NCI-H524 treated with DMSO at 0.1 percent for 48 hours (cell line): ENCODE data around the gene CACNA2D3.
A peak's percentile ranks its signal among the peaks of the same experiment; 100 is the strongest.

Experiments
- DNase-seq: peaks from one replicate; lab custom pipeline; 2025; lab: John Stamatoyannopoulos, UW

Gene CACNA2D3

DNA sequence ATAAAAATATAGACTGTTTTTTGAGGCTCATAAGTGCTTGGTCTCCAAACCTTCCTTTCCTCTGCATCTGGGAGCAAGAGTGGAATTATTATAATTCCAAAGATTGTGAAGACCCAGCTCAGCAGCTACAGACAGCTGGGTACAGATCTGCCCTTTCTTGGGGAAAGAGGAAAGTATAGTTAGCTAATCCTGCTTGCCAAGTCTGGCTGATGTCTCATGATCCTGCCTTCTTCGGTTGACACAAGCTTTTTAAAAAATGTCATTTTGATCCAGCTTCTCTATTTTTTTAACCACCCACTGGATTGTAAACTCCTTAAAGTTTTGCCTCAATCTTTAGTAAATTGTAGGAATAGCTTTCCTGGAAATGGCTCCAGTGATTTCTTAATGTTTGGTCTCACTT is 624.4 kb downstream of the CACNA2D3 start:
- no peak for DNase-seq

DNA sequence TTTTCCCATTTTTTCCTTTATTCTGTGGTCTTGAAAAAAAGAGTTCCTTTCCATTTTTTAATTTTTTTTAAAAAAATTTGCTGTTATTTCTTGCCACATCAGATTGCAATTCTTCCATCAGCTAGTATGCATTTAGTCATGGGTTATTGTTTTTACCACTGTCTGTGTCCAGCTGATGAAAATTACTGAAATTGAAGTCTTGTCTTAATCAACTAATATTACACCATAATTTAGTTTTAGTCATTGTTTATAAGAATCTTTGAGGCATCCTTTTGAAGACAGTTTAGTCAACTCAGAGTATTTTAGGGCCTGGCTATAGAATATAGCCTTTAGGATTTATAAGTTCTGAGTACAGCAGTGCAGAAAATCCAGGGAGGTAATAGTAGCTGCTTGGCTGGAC is 633.4 kb downstream of the CACNA2D3 start:
- DNase-seq, result no peak

DNA sequence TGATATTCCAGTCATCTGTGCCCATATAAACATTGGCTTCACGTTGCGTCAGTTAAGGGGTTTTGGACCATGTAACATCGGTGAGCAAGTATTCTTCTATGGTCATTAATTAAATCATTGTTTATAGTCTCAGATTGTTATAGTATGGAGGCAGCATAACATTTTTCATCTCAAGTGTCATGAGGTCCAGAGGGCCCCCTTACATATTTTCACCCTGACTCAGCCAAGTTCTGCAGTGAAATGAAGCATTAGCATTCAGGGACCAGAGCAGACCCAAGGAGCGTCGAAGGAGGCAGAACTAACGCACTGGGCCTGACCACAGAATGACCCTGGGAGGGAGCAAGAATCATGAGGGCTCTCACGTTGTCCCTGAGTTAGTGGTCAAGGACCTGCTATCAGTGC is 634.0 kb downstream of the CACNA2D3 start:
- DNase-seq, result no peak

DNA sequence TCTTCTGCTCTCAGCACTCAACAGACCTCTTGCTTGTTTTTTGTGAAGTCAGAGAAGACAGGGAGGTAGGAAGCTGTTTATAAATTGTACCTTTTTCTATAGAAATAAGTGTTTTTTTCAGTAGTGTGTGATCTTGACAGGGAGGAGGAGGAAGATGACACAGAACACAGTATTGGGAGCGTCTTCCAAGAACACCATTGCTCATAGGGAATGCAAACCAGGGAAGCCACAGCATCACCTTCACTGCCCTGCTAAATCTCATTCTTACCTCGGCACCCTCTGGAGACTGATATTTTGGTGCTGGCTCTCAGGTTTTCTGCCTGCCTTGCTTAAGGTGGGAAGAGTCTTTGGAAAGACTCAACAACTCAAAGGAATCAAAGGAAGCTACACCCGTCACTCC is 636.1 kb downstream of the CACNA2D3 start:
- DNase-seq, result no peak

DNA sequence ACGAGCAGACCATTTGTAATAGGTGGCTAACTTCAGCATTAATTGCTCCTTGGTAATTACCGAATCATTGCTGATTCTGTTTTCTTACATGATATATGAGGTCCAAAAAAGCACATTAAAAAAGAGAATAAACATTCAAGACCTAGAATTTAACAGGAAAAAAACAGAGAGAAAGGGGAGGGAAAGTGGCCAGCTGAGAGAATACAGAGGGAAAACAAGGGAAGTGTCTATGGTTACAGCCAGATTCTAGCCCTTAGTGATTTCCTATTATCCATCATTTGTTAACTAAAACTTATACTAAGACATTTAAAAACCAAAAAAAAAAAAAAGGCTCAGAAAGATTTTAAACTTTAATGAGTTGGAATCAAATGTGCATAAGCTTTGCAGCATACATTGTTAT is 636.8 kb downstream of the CACNA2D3 start:
- DNase-seq, result no peak

DNA sequence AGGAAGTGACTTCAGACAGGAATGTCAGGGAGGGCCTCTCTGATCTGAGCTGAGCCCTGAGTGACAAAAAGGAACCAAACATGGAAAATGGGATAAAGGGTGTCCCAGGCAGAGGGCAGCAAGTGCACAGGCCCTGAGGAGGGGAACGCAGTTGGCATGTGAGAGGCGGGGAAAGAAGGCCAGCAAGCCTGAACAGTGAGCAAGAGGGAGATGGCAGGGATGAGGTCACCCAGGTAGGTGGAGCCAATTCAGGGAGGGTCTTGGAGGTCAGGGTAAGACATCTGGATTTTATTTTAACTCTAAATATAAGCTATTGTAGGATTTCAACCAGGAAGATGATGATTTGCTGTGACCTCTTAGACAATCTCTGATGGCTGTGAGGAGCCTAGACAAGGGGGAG is 637.8 kb downstream of the CACNA2D3 start:
- DNase-seq, result no peak

DNA sequence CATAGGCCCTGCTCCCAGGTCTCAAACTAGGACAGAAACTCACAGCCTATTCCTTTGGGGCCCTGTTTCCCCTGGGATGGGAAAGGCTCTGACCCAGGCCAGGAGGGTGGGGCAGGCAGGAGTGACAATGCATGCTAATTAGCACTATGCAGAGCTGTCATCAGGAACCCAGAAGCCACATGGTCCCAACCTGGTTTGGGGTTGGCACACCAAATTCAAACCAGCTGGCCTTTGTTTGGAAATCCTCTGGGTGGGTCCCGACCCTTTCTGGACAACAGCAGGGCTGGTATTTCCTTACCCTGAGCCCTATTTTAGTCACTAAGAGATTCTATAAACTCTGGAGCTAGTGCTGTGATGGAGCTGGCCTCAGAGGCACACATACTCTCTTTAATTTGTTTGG is 639.3 kb downstream of the CACNA2D3 start:
- DNase-seq, result no peak

DNA sequence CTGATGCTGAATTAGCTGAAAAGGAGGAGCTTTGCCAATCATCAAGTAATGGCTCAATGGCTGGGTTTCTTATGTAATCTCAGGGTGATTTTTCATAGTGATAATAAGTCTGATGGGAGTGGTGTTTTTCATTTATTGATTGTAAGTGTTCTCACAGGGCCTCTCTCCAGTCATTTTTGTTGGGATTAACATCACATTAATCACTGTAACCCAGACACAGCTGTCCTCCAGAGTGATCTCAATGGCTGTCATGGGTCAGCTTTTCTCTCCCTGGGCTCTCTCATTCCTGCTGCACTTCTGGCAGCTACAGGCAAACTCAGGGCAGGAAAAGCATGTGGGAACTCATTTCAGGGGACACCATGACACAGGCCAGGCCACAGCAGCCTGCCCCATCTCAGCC is 642.6 kb downstream of the CACNA2D3 start:
- DNase-seq, result peak; percentile 8

DNA sequence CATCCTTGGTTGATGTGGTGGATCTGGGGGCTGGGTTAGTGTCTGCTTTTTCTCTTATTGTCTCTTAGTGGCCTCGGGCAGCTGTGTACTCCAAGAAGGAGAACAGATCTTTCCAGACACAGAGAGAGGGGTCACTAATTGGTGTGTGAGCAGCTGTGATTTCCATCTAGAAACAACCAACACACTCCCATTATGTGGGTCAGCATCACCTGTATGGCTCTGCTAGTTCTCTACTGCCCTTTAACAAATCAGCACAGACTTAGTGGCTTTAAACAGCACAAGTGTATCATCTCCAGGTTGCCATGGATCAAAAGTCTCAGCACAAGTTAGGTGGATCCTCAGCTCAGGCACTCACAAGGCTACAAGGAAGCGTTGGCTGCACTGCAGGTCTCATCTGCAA is 648.7 kb downstream of the CACNA2D3 start:
- DNase-seq, result no peak

DNA sequence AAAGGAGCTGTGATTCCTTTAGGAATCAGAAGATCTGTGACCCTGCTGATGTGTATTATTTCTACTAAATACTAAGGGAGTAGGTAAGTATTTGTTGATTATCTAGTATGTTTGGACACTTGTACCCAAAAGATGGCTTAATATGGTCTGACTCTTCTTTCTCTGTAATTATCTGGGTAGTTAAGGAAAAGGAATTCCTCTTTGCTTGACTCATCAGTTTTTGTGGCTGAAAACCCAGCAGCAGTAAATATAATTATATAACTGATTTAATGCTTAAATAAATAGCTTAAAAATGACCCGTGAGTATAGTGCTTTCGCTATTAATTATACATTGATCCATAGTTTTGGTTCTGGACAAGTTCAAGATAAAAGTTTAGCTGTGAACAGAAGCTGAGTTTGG is 649.7 kb downstream of the CACNA2D3 start:
- DNase-seq, result no peak

DNA sequence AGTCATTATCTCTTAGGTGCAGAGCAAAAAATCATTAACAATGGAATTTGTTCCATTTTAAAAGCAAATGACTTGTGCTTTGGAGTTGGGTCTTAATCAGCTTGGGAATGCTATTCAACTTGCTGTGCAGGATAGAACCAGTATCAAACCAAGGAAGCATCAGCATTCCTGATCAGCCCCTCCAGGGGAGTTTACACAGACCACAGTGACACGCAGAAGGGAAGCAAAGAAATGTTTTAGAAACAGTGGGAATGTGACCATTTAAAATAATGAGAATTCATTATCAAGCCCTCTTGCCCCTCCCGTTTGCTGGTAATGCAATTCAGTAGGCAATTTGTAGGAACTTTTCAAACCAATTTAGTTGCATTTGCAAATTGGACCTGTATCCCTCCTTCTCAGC is 650.4 kb downstream of the CACNA2D3 start:
- DNase-seq, result no peak

DNA sequence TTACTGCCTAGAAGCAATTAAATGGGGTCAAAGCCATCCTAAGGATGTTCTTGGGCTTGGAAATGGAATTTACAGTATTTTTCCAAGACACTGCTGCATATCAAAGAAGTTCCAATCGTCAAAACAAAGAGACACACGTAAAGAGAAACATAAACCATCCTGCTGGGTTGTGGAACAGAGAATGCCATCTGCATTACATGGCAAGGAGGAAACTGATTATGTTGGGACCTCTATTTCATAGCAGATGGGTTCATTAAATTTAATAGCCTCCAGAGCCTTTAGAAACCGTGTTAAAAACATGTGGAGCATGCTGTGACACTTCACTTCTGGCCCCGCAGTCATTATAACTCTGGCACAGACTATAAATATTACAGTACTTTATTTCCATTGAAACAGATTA is 650.9 kb downstream of the CACNA2D3 start:
- peak; percentile 45 for DNase-seq

DNA sequence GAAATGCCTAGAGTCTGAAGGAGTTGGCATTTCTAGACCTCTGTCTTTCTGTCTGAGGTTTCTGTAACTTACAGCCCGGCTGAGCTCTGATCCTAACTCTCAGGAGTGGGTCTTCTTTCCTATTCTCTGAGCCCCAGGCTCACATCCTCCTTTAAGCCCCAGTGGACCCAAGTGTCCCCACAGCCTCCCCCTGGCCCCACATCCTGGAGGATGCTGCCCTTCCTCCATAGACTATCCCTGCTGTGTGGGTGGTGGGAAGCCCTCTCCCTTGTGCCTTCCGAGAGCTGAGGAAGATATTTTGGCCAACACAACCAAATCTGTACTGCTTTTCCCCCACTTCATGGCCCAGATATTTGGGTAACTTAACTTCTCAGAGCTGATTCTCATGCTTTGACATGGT is 654.2 kb downstream of the CACNA2D3 start:
- no peak for DNase-seq

DNA sequence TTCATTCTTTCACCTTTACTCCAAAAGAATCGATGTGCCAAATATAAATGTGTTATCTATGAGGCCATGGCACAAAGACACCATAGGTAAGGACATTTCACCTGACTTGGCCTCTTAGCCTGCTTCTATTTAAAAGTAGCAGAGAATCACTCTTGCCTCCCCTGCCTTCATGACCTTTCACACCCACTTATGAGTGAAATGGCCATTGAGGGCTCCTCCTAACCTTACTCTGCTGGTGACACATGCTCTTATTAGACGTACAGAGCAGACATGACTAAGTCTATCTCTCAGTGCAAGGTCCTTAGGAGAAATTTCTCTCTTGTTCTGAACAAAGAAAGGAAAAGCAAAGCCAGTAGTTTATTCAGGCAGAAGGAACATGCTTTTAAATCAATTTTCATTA is 654.8 kb downstream of the CACNA2D3 start:
- no peak for DNase-seq

DNA sequence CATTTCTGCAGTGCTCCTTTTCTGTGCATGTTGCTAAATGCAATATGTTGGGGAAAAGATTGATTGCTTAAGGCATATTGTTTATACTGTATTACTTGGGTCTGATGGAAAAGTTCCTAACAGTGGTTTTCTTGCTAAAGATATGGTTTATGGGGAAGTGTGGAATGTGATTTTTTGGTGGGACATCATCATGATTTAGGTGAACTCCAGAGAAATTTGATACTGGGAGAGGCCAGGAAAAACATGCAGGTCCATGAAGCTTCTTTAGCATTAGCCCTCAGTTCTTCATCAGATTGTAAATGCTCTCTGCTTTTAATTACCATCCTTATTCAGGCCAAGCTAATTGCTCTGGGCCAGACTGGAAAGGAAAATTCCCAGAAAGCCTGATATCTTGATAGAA is 658.0 kb downstream of the CACNA2D3 start:
- DNase-seq, result no peak

DNA sequence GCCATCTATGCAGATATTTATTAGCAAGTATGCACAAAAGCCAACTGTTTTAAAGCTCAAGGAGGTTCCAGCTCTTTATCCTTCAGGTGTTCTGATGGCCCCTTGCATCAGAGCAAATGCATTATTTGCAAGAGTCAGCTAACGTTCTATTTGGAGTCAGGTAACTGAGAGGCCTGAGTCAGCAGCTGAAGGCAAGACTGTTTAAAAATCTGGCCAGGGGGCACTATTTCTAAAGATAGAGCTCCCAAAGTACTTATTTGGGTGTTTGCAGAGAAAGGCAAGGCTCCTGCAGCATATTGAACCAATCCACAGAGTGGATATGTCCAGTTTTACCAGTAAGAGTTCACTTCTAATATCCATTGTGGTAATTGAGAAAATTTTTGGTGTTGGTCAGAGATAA is 659.4 kb downstream of the CACNA2D3 start:
- DNase-seq, result no peak

DNA sequence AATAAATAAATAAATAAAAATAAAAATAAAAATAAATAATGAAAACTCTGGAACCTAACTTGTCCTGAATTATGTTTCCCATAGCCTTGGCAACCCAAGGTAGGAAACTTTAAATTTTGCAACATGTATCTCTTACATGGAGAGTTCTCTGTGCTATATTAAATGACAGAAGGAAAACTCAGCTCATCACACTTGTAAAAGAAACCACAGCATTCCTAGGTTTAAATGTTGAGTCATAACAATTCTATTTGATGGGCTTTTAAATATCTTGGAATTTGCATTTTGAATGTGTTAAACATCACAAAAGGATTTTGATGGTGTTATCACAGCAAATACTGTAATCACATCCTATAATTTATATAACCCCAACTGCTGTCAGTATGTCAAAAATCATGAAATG is 661.3 kb downstream of the CACNA2D3 start:
- DNase-seq, result no peak

DNA sequence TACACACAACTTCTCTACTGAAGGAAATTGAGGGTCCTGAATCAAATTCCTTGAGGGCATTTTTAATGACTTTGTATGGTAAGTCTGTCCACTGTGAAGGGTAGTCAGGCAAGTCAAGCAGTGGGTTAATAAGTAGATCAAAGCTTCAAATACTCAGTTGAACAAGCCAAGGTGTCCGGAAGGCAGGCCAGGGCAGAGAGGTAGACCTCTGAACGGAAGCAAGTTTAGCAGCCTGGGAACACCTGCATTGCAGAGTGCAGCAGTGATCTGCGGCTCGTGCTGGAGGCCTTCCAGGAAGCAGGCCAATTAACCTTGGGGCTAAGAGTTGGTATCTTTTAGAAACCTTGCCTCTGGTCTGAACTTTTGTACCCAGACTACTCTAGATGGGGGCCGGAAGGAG is 661.7 kb downstream of the CACNA2D3 start:
- DNase-seq, result no peak

DNA sequence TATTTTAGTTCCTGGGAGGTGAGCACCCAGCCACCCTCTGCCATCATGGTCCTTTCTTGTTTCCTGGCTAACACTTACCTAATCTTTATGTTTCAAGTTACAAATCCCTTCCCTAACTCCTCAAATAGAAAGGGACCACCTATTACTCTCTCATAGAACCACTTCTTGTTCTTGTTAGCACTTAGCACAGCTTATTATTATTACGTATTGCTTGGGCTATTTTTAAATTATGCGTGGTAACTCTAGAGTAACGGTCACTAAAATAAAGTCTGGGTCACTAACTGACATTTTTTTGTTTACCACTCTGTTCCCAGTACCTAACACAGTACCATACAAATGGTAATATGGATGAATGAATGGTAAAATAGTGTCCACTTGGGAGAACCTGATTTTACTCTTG is 663.6 kb downstream of the CACNA2D3 start:
- no peak for DNase-seq

DNA sequence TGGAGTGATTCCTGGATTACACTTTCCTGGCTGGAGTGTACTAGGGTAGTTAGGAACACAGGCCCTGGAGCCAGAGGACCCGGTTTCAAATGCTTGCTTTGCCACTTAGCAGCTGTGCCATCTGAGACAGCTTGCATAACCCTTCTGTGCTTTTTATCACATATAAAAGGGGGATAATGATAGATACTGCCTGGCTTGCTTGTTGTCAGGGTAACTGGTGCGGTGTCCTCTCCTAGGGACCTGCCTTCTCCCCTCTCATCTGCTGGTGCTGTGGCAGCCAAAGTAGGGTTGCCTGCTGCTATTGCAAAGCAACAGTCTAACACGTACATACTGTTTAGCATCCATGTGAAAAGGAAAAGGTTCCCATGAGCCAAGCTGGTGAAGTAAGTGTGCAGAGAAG is 667.7 kb downstream of the CACNA2D3 start:
- no peak for DNase-seq

DNA sequence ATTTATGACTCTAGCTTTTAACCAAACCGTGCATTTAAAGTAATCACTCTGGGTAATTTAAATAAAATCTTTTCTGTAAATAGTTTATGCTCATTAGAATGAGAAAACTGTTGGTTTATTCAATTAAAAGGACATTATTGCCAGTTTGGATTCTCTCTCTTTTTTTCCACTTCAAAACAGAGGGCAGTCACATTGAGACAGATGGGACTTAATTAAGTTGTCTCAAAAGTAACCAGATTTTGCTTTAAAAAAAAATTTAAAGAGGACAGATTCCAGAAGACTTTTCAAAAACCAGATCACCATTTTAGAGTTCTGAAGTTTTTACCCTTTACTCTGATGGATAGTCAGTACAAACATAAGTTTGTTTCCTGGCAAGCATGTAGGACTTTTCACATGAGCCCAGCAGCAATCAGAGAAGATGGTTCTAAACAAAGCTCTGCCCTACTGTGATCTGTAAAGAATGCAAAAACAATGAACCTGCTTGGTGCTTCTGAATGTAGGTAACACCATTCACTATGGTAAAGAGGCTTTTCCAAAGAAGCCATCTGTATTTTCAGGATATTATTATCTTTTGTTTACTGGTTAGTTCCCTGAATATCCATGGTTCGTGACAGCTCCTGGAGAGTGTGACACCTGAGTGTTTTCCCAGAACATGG is 669.3 kb downstream of the CACNA2D3 start:
- DNase-seq, result no peak

DNA sequence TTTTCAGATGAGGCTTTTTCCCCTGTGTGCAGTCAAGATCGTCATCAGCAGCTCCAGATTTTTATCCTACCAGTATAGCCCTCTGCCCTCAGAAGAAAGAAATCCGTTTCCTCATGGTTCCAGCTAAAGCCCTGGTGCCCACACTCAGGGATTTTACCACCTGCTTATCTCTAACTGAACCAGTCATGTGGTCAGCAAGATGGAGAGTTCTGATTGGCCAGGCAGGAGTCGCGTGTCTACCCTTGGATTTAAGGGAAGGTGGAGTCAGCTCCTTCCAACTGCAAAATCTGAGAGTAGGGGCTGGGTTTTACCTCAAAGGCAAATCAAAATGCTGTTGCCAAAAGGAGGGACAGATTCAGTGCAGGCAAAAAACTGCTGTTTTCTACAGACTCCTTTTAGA is 670.2 kb downstream of the CACNA2D3 start:
- no peak for DNase-seq

DNA sequence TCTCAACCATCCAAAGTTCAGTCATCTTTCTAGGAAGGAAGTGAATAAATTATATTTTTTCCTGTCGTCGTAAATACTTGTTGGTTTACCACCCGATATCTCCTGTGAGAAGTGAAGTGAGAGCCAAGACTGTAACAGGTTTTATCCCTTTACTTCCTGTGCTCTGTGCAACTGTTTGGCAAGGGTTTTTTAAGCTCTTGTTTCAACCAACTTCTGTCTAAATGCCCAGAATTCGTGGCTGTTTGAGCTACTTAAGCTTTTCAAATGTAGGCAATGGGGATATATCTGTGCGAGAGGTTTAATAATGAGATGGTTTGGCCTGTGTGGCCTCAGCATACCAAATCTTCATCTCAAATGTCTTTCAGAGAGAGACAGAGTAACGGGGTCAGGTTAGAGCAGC is 670.8 kb downstream of the CACNA2D3 start:
- no peak for DNase-seq

DNA sequence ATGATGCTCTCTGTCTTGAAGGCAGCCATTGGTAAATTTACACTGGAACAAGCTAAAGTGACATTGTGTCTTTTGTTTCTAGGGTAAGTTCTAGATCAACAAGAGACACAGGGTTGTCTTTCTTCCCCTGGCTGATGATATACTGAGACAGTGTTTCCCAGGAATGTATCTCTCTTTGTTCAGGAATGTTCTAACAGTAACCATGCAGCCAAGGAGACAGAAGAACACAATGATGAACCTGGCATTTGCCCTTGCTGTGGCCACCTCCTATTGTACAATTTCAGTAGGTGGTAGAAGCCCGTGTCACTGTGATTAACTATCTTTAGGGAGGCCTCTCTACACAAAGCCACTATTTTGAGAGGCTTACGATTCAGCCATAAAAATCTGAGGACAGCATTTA is 674.8 kb downstream of the CACNA2D3 start:
- no peak for DNase-seq

DNA sequence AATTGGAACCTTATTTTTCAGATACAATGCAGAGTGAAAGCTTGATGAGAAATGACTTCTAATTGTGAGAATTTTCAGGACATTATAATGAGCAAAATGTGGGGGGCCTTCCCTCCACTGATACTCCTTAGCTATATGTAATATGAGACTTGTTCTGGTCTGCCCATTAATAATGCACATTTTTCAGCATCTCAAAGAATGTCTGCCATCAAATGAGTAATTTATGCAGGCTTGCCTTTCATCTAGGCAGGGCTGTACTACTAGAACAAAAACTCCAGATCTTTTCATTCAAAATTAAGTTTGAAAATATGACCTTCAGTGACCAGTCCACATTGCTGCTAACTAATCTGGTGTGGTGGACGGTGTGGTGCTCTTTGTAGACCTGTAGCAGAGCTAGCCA is 678.1 kb downstream of the CACNA2D3 start:
- no peak for DNase-seq
